ENCODE data around the gene GDPD1. TPM values are rescaled to one million over a fixed set of nuclear protein-coding genes. Genes with fewer than 3 reads are reported as not detected.
"Not testable (repeated sequence)": the region's sequence is repeated elsewhere in the genome, so short reads cannot be mapped to it uniquely, and the experiment has no call there.

GDPD1 gene
- total and polyA plus RNA-seq, 2 donors (not counting 1 experiment from before 2014, with no cell fraction given), result 0.95 to 2.7 TPM

- DNase-seq, result no peak
- H3K4me1 ChIP-seq (ENCODE audit: control insufficient read depth in 2 of 2, insufficient read depth in 2 of 2, low read length in 2 of 2), result peaks cover 3 to 12% of the 10 kb centered on the region in 2 donors
- Mint-ChIP-seq H3K27ac (peak overlapping the region; percentile 93), H3K4me3 (peak overlapping the region; percentile 100), H3K9me3 (ENCODE audit: insufficient read depth) (no peaks in the 10 kb centered on the region), H3K27me3 (no peaks in the 10 kb centered on the region), H3K4me1 (peaks cover 12% of the 10 kb centered on the region)
- ATAC-seq (ENCODE audit: low read depth), result no peak
- peak overlapping the region; percentile 100 for H2AFZ ChIP-seq (ENCODE audit: insufficient read depth, low read depth, low read length, poor library complexity, severe bottlenecking)
- H3K27ac ChIP-seq (ENCODE audit: low read length in 2 of 2), result peak overlapping the region in 1 of 2 donors; percentile 87
- H3K9me3 ChIP-seq (ENCODE audit: control extremely low read depth in 1 of 3, control insufficient read depth in 2 of 3, insufficient read depth in 1 of 3, low read length in 2 of 3), result no peaks in the 10 kb centered on the region
- no peaks in the 10 kb centered on the region for H4K20me1 ChIP-seq (ENCODE audit: control insufficient read depth, insufficient read depth, low read length, poor library complexity, severe bottlenecking)
- CTCF ChIA-PET, result interaction anchor here (0.5 to 3.8 kb wide), 4 partner anchors 10 to 717 kb away, joined by 3 to 19 read pairs (median 6); partner anchors contain the start of genes PRR11, SKA2 and SMG8
- H3K79me2 ChIP-seq (ENCODE audit: control insufficient read depth, insufficient read depth, low read length), result no peaks in the 10 kb centered on the region
- no peaks in the 10 kb centered on the region for H3K27me3 ChIP-seq (replicated peaks in 1 of 4; ENCODE audit: control extremely low read depth in 1 of 4, control insufficient read depth in 3 of 4, insufficient read depth in 4 of 4, low read length in 3 of 4)
- peak overlapping the region; percentile 84 to 100 (median 99) for H3K4me3 ChIP-seq (ENCODE audit: control extremely low read depth in 1 of 5, extremely low read depth in 1 of 5, insufficient read depth in 1 of 5, low read depth in 2 of 5, low read length in 4 of 5)
- H3K4me2 ChIP-seq (replicated peaks; ENCODE audit: low read depth, low read length, poor library complexity, severe bottlenecking), result peak overlapping the region; percentile 94
- intact Hi-C loops (cut with micrococcal nuclease), result no loop called here
- H3K36me3 ChIP-seq (replicated peaks in 1 of 2; ENCODE audit: control extremely low read depth in 1 of 2, control insufficient read depth in 1 of 2, extremely low read depth in 1 of 2, insufficient read depth in 2 of 2, low read length in 1 of 2), result no peaks in the 10 kb centered on the region
- TF ChIP-seq EZH2 (IDR thresholded peaks at IDR 0.05; ENCODE audit: borderline replicate concordance, insufficient read depth, low read depth, low read length, poor library complexity, severe bottlenecking) (no peak), CTCF (IDR thresholded peaks at IDR 0.05) (no peak)
- peak overlapping the region; percentile 94 for H3K9ac ChIP-seq (ENCODE audit: low read length)
- POLR2A ChIA-PET, result no interaction called here
- under 1% methylated on average over 11 of the region's 17 CpGs for WGBS (ENCODE audit: insufficient coverage)
These were observed 992 bp downstream of the GDPD1 start for GRCh38 chr17:59221159-59221847.

GRCh38 chr17:59223813-59224212 lies 3.5 kb downstream of the GDPD1 start:
- no peaks in the 10 kb centered on the region for H3K36me3 ChIP-seq (replicated peaks in 1 of 2; ENCODE audit: control extremely low read depth in 1 of 2, control insufficient read depth in 1 of 2, extremely low read depth in 1 of 2, insufficient read depth in 2 of 2, low read length in 1 of 2)
- H3K79me2 ChIP-seq (ENCODE audit: control insufficient read depth, insufficient read depth, low read length), result no peaks in the 10 kb centered on the region
- H3K4me1 Mint-ChIP-seq, result peaks cover 12% of the 10 kb centered on the region
- no peaks in the 10 kb centered on the region for H3K27me3 ChIP-seq (replicated peaks in 1 of 4; ENCODE audit: control extremely low read depth in 1 of 4, control insufficient read depth in 3 of 4, insufficient read depth in 4 of 4, low read length in 3 of 4)
- ChIA-PET CTCF (interaction anchor here (0.7 kb wide), 1 partner anchor 296 kb away, joined by 3 read pairs; no protein-coding TSS in a partner anchor), POLR2A (no interaction called here)
- WGBS (ENCODE audit: insufficient coverage), result 95% methylated on average over 6 of the region's 7 CpGs
- no peaks in the 10 kb centered on the region for H4K20me1 ChIP-seq (ENCODE audit: control insufficient read depth, insufficient read depth, low read length, poor library complexity, severe bottlenecking)
- H3K4me1 ChIP-seq (ENCODE audit: control insufficient read depth in 2 of 2, insufficient read depth in 2 of 2, low read length in 2 of 2), result peaks cover 3 to 12% of the 10 kb centered on the region in 2 donors
- DNase-seq (no peak), ATAC-seq (ENCODE audit: low read depth) (no peak)
- intact Hi-C loops (cut with micrococcal nuclease), result no loop called here
- no peaks in the 10 kb centered on the region for H3K9me3 Mint-ChIP-seq (ENCODE audit: insufficient read depth)
- no peak overlapping the region for H3K27ac Mint-ChIP-seq
- no peak overlapping the region for H2AFZ ChIP-seq (ENCODE audit: insufficient read depth, low read depth, low read length, poor library complexity, severe bottlenecking)
- H3K27me3 Mint-ChIP-seq, result no peaks in the 10 kb centered on the region
- no peak overlapping the region for H3K4me2 ChIP-seq (replicated peaks; ENCODE audit: low read depth, low read length, poor library complexity, severe bottlenecking)
- H3K9me3 ChIP-seq (ENCODE audit: control extremely low read depth in 1 of 3, control insufficient read depth in 2 of 3, insufficient read depth in 1 of 3, low read length in 2 of 3), result no peaks in the 10 kb centered on the region
- H3K4me3 ChIP-seq (ENCODE audit: control extremely low read depth in 1 of 5, extremely low read depth in 1 of 5, insufficient read depth in 1 of 5, low read depth in 2 of 5, low read length in 4 of 5), result no peak overlapping the region
- TF ChIP-seq CTCF (IDR thresholded peaks at IDR 0.05) (no peak), EZH2 (IDR thresholded peaks at IDR 0.05; ENCODE audit: borderline replicate concordance, insufficient read depth, low read depth, low read length, poor library complexity, severe bottlenecking) (no peak)
- H3K27ac ChIP-seq (ENCODE audit: low read length in 2 of 2), result no peak overlapping the region
- no peak overlapping the region for H3K9ac ChIP-seq (ENCODE audit: low read length)
- no peak overlapping the region for H3K4me3 Mint-ChIP-seq

DNA sequence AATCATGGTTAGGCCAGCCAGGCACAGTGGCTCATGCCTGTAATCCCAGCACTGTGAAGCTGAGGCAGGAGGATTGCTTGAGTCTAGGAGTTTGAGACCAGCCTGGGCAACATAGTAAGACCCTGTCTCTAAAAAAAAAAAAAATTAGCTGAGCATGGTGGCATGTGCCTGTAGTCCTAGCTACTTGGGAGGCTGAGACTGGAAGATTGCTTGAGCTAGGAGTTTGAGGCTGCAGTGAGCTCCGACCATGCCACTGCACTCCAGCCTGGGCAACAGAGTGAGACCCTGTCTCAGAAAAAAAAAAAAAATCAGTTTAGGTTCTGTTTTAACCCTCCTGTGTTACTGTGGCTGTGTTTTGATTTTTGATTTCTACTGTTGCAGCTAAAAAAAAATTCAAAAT lies 8.3 kb downstream of the GDPD1 start:
- H3K27me3 ChIP-seq (replicated peaks in 1 of 4; ENCODE audit: control extremely low read depth in 1 of 4, control insufficient read depth in 3 of 4, insufficient read depth in 4 of 4, low read length in 3 of 4); H3K4me1 ChIP-seq (ENCODE audit: control insufficient read depth in 2 of 2, insufficient read depth in 2 of 2, low read length in 2 of 2); H3K9ac ChIP-seq (ENCODE audit: low read length); intact Hi-C loops (cut with micrococcal nuclease); ATAC-seq (ENCODE audit: low read depth); H3K27ac ChIP-seq (ENCODE audit: low read length in 2 of 2); DNase-seq; H3K4me3 ChIP-seq (ENCODE audit: control extremely low read depth in 1 of 5, extremely low read depth in 1 of 5, insufficient read depth in 1 of 5, low read depth in 2 of 5, low read length in 4 of 5); H3K36me3 ChIP-seq (replicated peaks in 1 of 2; ENCODE audit: control extremely low read depth in 1 of 2, control insufficient read depth in 1 of 2, extremely low read depth in 1 of 2, insufficient read depth in 2 of 2, low read length in 1 of 2); H3K27me3 Mint-ChIP-seq; H3K9me3 Mint-ChIP-seq (ENCODE audit: insufficient read depth); POLR2A ChIA-PET; H3K4me2 ChIP-seq (replicated peaks; ENCODE audit: low read depth, low read length, poor library complexity, severe bottlenecking); H3K9me3 ChIP-seq (ENCODE audit: control extremely low read depth in 1 of 3, control insufficient read depth in 2 of 3, insufficient read depth in 1 of 3, low read length in 2 of 3); H2AFZ ChIP-seq (ENCODE audit: insufficient read depth, low read depth, low read length, poor library complexity, severe bottlenecking); H4K20me1 ChIP-seq (ENCODE audit: control insufficient read depth, insufficient read depth, low read length, poor library complexity, severe bottlenecking); H3K27ac Mint-ChIP-seq; H3K4me3 Mint-ChIP-seq; H3K4me1 Mint-ChIP-seq; H3K79me2 ChIP-seq (ENCODE audit: control insufficient read depth, insufficient read depth, low read length): not testable (repeated sequence)
- WGBS (ENCODE audit: insufficient coverage), result 88% methylated on average over 1 of the region's 1 CpG
- CTCF ChIA-PET, result interaction anchor here (0.6 to 0.7 kb wide), 2 partner anchors 8 to 211 kb away, joined by 3 to 5 read pairs; partner anchors contain the start of gene GDPD1

Data from B cell (primary cell).